C4-2B (cell line): ENCODE data around the gene TMEM109.

Experiments
- ZFX ChIP-seq: fragments of 450-650 bp; IDR thresholded peaks from 2 replicates; pipeline ENCODE4 v1.6.1; 2017
- TF ChIP-seq, protein P1 (sequence below): fragments of 450-650 bp; conservative IDR thresholded peaks from 2 replicates; pipeline ENCODE4 v1.5.1; 2017; ENCODE audit warnings: mild to moderate bottlenecking

DNA sequence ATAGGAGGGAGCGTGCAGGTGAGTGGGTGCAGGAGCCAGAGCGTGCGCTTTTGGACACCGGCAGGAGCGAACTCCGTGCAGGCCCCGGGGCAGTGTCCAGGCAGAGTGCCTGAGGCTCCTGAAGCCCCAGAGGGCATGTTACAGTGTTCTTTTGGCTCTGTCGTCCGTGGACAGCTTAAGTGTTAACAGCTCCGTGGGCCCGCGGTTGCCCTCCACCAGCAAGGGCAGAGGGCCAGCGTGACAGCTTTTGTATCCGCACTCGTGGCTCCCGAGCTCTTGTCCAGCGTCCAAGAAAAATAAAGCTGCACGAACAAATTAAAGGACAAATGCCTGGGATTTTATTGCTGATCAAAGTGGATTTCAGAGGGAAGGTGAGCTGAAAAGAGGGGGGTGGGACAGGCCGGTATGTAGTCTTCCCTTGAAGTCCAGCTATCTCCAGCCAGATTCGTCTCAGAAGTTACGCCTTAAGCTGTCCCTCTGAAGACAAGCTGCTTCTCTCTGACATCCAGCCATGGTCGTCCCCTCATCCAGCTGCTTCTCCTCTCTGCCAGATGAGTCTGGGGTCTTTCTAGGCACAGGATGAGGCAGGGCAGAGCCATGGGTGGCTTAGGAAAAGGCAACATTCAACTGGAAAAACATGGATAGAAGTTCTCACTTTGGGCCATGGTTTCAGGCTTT is 968 bp upstream of the TMEM109 start:
- TF ChIP-seq, protein P1, sequence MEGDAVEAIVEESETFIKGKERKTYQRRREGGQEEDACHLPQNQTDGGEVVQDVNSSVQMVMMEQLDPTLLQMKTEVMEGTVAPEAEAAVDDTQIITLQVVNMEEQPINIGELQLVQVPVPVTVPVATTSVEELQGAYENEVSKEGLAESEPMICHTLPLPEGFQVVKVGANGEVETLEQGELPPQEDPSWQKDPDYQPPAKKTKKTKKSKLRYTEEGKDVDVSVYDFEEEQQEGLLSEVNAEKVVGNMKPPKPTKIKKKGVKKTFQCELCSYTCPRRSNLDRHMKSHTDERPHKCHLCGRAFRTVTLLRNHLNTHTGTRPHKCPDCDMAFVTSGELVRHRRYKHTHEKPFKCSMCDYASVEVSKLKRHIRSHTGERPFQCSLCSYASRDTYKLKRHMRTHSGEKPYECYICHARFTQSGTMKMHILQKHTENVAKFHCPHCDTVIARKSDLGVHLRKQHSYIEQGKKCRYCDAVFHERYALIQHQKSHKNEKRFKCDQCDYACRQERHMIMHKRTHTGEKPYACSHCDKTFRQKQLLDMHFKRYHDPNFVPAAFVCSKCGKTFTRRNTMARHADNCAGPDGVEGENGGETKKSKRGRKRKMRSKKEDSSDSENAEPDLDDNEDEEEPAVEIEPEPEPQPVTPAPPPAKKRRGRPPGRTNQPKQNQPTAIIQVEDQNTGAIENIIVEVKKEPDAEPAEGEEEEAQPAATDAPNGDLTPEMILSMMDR: no peak
- no peak for TF ChIP-seq ZFX
